ENCODE results near the gene WDR35.
A peak's percentile ranks its signal among the peaks of the same experiment; 100 is the strongest.

Gene WDR35

DNA sequence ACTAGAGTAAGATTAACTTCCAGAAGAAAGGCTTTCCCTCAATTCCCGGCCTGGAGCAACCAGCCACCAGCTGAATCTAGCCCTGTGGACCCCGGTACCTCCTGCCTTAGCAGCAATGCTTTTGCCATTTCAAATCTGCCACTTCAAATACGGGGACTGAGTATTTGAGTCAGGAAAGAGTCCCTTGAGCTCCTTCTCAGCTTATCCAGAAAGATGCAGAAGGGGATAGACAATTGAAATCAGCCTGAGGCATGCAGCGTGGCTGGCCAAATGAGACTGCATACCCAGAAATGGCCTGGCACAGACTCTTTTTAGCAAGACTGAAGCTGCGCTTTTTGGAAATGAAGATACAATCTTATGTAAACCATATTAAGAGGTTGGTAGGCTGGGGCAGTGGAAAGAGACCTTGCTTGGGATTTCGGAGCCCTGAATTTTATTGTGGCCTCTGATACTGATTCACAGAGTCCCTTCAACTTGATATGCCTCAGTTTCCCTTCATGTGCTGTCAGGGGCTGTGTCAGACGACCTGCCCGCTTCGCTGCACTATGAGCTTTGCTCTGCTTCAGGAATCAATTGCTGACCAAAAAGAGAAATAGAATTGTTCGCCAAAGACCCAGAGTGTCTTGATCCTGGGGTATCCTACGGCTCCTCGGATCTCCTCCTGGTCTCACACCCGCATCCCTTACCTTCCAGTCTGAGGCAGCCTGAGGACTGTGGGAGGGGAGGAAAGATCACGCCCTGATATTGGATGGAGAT is 21.5 kb upstream of the WDR35 start:
- DNase-seq = no peak

DNA sequence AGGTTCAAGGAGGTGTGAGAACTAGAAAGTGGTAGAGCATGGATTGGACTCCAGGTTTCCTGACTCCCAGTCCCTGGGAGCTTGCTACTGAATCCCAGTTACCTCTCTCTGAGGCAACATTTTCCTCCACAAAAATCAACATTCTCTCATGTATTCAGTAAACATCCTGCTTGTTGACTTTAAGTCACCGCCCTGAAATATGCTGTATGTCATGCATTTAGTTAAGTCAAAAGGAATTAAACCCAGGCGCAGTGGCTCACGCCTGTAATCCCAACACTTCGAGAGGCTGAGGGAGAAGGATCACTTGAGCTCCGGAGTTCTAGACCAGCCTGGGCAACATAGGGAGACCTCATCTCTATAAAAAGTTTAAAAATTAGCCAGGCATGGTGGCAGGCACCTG is 18.8 kb upstream of the WDR35 start:
- DNase-seq = no peak

DNA sequence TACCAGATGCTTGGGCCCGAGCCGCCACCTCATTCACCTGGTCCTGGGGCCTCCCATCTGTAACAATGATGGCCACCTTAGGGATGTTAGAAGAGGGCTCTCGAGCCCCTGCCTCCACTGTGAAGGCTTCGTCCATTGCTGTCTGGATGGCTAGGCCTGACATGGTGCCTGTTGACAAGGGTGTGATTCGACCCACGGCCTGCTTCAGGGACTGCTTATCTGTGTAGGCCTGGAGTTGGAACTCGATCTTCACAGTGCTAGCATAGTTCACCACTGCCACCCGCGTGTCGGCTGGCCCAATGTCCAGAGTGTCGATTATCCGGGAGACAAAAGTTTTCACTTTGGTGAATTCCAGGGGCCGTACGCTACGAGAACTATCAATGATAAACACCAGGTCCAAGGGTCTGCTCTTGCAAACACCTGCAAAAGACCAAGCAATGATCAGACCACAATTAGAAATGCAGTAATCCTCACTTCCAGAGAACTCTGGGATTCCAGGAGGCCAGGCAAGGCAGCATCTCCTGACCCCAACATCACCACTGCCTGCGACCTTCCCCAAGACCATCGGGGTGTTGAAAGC is 16.1 kb upstream of the WDR35 start:
- no peak for DNase-seq

DNA sequence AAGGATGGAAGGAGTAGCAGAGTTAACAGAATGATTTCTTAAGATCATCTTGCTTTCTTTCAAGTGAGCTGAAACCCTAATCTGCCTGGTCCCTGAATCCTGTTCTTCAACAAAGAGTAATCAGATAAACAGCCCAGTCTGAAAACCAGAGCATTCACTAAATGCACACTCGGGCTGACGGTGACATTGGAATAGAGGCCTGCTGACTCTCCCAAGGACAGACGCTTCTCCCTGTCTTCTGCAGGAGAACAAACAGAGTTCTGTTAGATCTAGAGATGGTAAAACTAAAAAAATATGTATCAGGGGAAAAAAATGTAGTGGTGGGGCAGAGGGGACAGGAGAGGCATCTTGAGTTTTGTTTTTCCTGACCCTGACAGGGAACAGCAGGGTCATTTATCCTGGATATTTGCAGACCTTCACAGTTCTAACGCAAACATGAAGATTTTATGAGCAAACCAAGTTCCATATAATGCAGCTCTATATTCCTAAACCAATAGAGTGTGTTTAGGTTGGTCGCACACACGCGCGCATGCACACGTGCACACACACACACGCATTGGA is 15.2 kb upstream of the WDR35 start:
- no peak for DNase-seq

DNA sequence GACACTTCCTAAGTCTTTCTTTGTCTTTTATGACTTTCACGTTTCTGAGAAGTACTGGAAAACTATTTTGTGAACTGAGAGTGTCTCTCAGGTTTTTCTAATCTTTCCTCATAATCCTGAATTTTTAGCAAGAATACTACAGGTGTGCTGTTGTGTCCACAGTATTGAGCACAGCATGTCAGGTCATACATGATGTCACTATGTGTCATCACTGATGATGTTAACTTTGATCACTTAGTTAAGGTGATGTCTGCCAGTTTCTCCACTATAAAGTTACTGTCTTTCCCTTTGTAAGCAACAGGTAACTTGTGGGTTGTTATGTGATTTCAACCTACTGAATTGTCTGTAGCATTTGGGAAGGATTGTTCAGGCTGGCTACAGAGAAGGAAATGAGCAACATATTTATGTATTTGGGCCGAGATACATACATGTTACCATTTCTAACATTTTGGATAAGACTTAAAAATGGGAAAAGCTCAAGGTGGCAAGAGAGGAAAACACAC is 11.5 kb upstream of the WDR35 start:
- no peak for DNase-seq

DNA sequence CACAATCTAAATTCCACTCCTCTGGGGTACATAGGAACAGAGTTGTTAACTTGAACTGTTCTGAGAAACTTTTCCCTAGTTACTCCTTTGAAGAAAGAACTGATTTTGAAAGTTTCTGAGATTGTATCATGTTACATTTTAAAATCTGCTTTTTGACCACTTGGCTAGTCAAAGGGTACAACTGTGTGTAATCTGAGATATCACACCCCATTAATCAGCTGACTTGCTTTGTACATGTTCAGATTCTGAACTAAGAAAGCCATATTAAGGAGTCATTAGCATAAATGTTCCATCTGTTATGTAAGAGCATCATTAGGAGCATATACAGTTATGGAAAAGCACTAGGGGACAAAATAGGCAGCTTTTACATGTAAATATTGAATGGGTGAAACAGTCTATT is 3.8 kb upstream of the WDR35 start:
- DNase-seq = no peak

DNA sequence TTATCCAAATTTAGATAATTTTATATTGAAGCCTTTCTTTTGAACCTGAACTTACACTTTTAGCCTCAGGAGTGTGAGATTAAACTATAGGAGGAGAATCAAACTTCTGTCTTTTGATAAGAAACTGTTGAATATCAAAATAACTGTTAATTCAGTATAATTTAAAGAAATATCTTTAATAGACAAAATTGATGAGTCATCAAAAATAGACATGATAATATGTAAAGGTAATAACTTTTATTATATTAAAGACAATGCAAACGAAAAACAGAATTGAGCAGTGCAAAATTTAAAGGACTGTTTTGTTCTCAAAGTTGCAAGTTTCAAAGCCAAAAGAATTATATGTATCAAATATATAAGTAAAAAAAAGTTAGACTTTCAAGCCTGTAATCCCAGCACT is 2.0 kb upstream of the WDR35 start:
- no peak for DNase-seq

DNA sequence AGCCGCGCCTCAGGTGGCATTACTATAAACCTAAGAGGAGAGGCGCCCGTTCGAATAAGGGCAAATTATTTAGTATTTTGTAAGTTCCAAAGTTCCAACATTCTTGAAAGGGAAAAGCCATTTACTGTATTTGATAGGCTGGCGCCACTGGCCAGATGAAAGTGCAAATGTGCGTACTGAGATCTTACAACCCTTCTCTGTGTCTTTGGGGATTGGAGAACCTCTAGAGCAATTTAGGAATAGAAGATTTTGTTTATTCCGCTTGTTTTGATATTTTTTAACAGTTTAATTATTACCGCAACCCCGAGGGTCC is 467 bp upstream of the WDR35 start:
- no peak for DNase-seq

DNA sequence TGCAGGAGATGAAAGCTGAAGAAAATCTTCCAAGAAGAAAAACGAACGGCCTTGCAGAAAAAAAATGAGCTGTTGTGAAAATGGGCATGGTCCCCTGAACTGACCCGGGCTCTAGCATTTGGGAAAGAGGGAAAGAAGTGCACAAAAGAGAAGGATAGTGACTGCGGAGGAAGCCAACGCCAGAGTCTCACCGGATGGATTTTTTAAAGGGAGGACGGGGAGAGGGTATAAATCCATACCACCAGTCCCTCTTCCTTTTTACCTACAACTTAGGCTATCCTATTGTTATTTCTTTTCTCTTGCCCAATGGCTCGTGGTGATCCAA is 601 bp downstream of the WDR35 start:
- DNase-seq = no peak

DNA sequence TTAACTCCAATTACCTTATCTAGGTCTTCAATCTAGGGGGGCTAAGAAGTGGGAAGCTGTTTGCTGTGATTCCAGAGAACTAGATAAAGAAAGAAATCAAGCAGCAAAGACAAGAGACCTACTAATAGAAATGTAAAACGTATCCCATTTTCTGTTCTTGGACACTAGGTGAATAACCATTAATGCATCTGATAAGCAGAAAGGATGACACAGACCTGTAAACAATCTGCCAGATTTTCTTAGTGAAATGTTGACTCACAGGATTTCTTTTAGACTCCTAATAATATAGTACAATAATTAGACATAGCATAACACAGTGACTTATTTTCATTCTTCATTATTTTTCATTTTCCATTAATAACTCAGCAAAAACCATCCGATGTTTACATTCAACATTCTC is 1.3 kb downstream of the WDR35 start:
- no peak for DNase-seq

DNA sequence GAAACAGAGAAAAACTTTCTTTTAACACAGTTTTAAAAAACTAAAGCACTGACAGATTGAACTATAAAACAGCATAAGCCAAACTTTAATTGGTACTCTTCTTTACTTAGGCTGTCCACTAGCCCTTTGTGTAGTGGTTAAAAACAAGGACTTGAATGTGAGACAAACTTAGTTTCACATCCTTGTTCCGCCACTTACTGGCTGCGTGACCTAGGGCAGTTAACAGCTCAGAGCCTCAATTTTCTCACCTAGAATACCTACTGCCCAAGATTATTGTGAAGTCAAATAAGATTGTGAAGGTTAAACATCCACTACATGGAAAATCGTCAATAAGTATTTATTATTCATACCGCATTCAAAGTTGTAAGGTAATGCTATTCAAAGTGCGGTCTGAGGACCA is 2.0 kb downstream of the WDR35 start:
- no peak for DNase-seq

DNA sequence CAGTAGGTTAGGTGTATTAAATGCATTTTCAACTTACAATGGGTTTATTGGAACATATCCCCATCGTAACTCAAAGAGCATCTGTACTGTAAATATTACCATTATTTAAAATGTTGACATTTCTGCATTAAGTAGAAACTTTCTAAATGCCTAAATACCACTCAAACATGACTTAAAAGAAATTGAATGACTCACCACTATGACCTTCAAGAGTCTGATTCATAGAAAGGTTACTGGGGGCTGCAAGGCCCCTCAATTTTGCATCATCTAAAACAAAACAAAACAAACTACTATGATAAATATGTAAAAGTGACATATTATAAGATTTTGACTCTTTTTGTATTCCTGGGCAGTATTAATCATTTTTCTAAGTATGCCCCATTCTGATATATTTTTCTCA is 7.6 kb downstream of the WDR35 start:
- DNase-seq = no peak

DNA sequence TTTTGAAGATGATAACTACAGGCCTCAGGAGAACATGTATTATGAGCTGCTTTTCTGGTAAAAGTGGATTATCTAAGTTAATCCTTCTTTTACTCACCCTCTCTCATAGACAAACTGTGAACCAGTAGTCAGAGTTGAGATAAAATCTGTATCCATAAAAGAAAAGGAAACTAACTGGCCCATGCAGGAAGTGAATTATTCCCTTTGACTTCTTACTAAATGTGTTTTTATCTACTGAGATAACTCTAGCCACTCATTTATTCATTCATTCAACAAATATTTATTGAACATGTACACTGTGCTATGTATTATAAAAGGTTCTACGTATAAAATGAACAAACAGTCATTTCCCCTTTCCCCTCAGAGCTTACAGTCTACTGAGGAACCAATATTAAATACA is 10.0 kb downstream of the WDR35 start:
- DNase-seq = no peak

DNA sequence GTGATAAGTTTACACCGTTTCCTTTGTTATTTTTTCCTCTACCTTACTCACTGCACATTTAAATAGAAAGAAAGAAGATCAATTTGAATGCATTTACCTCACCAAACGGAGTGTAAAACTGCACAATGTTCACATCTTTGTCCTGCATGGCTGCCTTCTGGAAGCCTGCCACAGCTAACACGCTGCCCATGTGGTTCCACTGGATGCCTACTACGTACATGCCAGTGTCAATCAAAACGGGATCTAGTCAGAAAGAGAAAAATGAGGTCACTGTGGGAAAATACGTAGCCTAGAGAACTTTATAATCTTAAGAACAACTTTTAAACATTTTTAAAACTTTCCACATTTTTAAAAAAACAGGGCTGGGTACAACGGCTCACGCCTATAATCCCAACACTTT is 16.4 kb downstream of the WDR35 start:
- DNase-seq = peak; percentile 28

DNA sequence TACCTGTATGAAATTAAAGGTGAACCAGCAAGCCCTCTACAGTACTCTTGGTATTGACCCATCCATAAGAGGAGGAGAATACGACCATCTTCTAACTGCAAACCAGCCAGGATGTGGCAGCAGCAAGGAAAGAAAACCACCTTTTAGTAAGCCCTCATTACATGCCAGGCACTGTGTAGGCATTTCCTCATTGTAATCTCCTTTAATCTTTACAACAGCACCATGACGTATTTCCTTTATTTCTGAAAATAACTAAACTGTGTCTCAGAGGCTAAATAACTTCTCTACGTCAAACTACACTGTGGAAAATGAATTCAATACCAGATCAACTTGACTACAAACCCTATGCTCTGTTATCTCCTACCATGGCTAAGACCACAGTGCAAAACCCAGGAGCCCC is 18.2 kb downstream of the WDR35 start:
- no peak for DNase-seq

DNA sequence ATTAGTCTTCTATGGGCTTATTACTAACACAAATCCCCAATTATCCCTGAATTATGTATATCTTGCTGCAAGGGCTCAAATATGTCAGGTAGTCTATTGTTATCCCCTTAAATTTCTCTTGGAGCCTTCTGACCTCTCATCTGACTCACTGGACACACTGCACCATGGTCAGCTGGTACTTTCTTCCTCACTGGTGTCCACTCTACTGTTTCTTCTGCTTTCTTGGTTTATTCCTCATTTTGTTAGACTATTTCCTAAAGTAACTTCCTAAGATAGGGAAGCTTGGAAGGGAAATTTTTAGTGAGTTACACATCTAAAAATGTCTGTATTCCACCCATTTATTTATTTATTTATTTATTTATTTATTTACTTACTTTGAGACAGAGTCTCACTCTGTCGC is 26.5 kb downstream of the WDR35 start:
- DNase-seq = no peak

DNA sequence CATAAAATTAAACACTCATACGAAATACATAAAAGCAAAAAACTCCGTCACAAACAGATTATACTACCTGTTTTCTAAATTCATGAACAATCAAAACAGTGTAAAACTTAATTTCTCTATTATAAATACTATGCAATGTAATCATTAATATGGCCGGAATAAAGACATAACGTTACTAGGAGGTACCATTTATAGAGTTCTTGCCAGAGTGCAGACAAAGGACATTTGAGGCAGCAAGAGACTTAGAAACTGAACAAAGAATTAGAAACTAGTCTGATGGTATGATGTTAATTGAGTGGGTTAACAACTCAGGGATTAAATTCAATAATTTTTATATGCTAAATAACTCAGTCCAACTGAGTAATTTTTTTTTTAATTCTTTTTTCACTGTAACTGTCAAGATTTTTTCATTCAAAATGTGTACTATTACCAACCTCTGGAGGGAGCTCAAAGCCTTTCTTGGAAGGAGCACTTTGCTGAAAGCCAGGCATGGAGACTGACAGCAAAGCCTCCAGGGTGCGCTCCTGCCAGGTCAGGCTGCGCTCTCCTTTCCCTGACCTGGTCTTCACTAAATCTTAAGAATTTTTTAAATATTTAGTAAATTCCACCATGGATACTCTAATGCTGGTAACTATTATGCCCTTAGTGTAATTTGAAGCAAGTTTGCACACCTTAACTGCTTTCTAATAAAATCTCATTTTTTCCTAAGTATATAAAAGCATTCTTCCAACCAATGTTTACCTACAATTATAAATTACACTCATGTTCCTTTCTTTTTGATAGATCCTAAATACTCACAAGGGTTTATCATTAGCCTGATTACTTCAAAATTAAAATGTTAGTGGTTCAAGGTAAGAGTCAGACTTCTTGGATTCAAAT is 34.1 kb downstream of the WDR35 start:
- peak; percentile 27 for DNase-seq

DNA sequence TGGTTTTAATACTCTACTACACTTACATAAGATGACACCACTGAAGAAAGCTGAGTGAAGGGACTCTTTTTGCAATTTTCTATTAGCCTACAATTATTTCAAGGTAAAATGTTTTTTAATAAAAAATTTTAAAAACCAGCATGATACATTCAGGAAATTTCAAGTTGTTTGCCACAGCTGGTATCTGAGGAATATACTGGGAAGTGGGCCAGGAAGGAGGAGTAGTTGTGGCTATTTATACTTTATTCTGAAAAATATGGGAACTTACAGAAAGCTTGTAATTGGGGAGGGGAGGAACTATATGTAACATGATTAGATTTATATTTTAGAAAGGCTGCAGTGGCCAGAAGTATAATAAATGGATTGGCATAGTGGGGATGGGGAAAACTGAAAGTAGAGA is 40.8 kb downstream of the WDR35 start:
- DNase-seq = no peak

DNA sequence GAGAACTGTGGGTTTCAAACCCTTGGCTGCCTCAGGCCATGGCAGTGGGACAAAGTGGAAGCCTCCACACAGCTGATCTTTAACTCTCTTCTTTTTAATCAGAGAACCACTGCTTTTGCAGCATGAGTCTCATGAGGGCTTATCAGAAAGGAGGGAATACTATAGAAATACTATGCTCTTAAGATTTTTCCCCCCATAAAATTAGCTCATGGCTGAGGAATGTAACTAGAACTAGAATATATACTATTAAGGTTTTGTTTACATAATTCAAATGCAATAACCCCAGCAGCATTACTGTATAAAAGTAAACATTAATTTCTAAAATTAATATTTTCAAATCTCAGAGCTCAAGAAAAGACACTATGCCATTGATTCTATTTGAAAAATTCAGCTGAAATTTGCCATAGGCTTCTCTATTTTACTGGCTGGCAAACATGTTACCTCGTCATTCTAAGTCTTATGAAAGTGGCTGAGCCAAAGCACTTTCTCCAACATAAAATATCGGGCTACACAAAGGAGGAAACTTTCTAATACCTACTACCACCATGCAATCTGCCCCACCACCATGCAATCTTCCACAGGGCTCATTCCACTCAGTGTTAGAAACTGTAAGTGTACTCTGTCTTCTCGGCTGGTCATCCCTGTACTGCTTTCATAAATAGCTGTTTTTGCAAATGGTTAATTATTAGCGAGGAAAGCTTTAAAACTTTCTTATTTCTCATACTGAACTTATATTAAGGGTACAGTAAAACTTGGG is 42.5 kb downstream of the WDR35 start:
- DNase-seq = no peak

DNA sequence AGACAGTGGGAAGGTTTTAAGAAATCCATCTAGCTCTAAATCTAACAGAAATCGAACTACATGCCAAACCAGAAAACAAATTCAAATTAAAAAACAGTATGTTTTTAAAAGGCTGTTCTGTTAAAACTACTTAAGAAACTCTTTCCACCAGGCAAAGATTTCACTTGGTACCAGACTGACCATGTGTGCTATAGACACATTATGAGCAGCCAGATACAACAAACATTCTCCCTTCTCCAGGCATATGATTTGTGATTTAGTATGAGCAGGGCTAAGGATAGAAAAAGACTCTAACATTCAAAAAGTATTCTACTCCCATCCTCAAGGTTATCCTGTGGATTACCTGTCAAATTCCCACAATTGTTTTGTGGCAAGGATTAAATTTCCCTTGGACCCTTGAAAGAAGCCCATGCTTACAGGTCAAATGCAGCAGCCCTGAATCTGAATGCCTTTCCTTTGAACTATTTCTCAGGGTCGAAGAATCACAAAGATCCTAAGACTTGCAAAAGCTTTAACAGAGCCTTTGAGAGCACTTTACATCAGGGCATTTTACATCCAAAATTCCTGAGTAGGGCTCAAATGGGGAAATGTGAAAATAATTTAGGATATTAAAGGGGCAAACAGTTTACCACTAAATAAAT is 45.6 kb downstream of the WDR35 start:
- DNase-seq = no peak

DNA sequence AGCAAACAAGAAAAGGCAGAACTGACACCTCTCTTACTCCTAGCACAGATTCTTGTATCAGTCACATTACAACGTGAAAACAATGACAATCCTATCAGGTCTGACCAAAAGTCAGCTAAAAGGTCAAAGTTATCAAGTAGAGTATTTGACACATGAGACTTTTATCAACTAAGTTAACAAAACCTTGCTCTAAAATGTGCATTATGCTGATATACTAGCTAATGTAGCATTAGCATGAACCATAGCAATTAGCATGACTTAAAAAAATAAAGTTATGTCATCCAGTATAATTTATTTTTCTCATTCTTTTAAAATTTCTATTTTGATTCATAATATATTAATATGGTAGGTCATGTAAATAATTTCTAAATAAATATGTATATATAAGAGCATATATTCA is 46.7 kb downstream of the WDR35 start:
- DNase-seq = no peak

DNA sequence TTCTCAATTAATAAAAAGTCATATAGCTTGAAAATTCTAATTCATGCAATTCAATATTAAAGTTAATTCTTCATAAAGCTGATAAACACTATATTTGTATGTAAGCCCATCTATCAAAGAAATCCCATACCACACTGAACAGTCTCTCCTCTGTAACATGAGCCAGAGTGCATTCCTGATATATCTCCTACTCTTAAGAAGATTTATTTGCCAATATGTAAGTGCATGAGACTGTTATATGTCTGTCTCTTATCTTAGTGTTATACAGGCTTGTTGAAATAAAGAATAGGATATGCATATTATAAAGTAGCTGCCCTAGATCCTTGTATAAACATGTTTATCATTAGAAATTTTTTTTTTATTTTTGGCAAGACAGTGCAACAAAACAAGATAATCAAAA is 47.7 kb downstream of the WDR35 start:
- no peak for DNase-seq

DNA sequence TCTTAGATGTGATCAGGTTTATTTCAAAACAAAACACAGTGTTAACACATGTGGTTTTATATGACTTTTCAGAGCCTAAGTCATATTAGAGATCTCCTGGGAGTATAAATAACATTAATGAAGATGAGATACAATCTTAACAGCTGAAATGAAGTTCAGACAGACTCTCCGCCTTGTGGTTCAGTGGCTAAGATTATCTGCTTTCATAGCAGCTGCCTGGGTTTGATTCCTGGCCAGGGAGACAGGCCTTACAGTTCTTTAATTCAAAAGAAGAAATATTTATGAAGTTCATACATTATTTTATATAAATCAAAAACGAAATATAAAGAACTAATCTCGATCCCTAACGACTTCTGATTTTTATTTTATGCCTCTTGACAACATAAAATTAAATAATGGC is 52.9 kb downstream of the WDR35 start:
- DNase-seq = no peak

Data from NCI-H446 treated with DMSO at 0.1 percent for 48 hours (cell line).